OCI-LY1 (cell line): Measurements from ENCODE around the gene MAPK8IP1.
"Not testable (repeated sequence)": the region's sequence is repeated elsewhere in the genome, so short reads cannot be mapped to it uniquely, and the experiment has no call there.

Experiments used
- H2AFZ ChIP-seq: fragments of 200-600 bp; sonication (generic), shearing (Covaris generic); 2 replicates; pipeline ENCODE4 v1.6.0; 2014; ENCODE audit warnings: antibody characterized with exemption, mild to moderate bottlenecking, low read length
- H3F3A ChIP-seq: fragments of 200-600 bp; sonication (generic), shearing (Covaris generic); 2 replicates; pipeline ENCODE4 v1.6.0; 2014; ENCODE audit warnings: mild to moderate bottlenecking, antibody characterized with exemption, low read length, moderate library complexity; ENCODE audit not compliant: insufficient read depth
- H3K27ac ChIP-seq: fragments of 200-600 bp; sonication (generic); 2 replicates; pipeline ENCODE4 v1.5.1; 2014; ENCODE audit warnings: low read length, mixed run types, mild to moderate bottlenecking, low read depth; ENCODE audit not compliant: poor library complexity, severe bottlenecking
- H3K27me3 ChIP-seq: fragments of 200-600 bp; sonication (generic); 2 replicates; pipeline ENCODE4 v1.6.0; 2014; ENCODE audit warnings: antibody characterized with exemption, mild to moderate bottlenecking, low read length, moderate library complexity; ENCODE audit not compliant: insufficient read depth
- H3K36me3 ChIP-seq: fragments of 200-600 bp; sonication (generic); 2 replicates; pipeline ENCODE4 v1.6.1; 2014; ENCODE audit warnings: mild to moderate bottlenecking, antibody characterized with exemption, low read length, moderate library complexity, mixed read lengths; ENCODE audit not compliant: insufficient read depth
- H3K4me1 ChIP-seq: fragments of 200-600 bp; sonication (generic); 2 replicates; pipeline ENCODE4 v1.5.1; 2014; ENCODE audit warnings: mild to moderate bottlenecking, low read length, moderate library complexity; ENCODE audit not compliant: insufficient read depth, severe bottlenecking
- H3K4me2 ChIP-seq: fragments of 200-600 bp; sonication (generic), shearing (Covaris generic); 2 replicates; pipeline ENCODE4 v1.6.1; 2014; ENCODE audit warnings: low read length
- H3K4me3 ChIP-seq: fragments of 200-600 bp; sonication (generic); 2 replicates; pipeline ENCODE4 v1.5.1; 2014; ENCODE audit warnings: low read length, low read depth, mild to moderate bottlenecking, mixed read lengths; ENCODE audit not compliant: poor library complexity, severe bottlenecking
- H3K79me2 ChIP-seq: fragments of 200-600 bp; shearing (Covaris generic); 2 replicates; pipeline ENCODE4 v1.6.1; 2016; ENCODE audit warnings: mixed run types, low read length, mixed read lengths; ENCODE audit not compliant: insufficient read depth
- H3K9ac ChIP-seq: fragments of 200-600 bp; sonication (generic), shearing (Covaris generic); 2 replicates; pipeline ENCODE4 v1.6.1; 2014; ENCODE audit warnings: mild to moderate bottlenecking, low read length, mixed read lengths
- H3K9me2 ChIP-seq: fragments of 200-600 bp; sonication (generic), shearing (Covaris generic); 2 replicates; pipeline ENCODE4 v1.6.1; 2014; ENCODE audit warnings: low read depth, mild to moderate bottlenecking, low read length, mixed read lengths
- H3K9me3 ChIP-seq: fragments of 200-600 bp; shearing (Covaris generic); 2 replicates; pipeline ENCODE4 v1.6.1; 2014; ENCODE audit warnings: low read length, mixed read lengths
- H4K20me1 ChIP-seq: fragments of 200-600 bp; sonication (generic), shearing (Covaris generic); 2 replicates; pipeline ENCODE4 v1.6.0; 2016; ENCODE audit warnings: mild to moderate bottlenecking, low read length; ENCODE audit not compliant: insufficient read depth
- CTCF ChIP-seq: fragments of 200-600 bp; sonication (generic), shearing (Covaris generic); IDR thresholded peaks from 2 replicates; pipeline ENCODE4 v1.5.1; 2017; ENCODE audit warnings: mild to moderate bottlenecking, antibody characterized with exemption, low read length, moderate library complexity, mixed read lengths
- EZH2 ChIP-seq: fragments of 200-600 bp; sonication (generic), shearing (Covaris generic); IDR thresholded peaks from 2 replicates; pipeline ENCODE4 v1.8.0; 2017; ENCODE audit warnings: borderline replicate concordance, mixed run types, mild to moderate bottlenecking, antibody characterized with exemption, low read length, moderate library complexity, mixed read lengths

Gene MAPK8IP1

DNA sequence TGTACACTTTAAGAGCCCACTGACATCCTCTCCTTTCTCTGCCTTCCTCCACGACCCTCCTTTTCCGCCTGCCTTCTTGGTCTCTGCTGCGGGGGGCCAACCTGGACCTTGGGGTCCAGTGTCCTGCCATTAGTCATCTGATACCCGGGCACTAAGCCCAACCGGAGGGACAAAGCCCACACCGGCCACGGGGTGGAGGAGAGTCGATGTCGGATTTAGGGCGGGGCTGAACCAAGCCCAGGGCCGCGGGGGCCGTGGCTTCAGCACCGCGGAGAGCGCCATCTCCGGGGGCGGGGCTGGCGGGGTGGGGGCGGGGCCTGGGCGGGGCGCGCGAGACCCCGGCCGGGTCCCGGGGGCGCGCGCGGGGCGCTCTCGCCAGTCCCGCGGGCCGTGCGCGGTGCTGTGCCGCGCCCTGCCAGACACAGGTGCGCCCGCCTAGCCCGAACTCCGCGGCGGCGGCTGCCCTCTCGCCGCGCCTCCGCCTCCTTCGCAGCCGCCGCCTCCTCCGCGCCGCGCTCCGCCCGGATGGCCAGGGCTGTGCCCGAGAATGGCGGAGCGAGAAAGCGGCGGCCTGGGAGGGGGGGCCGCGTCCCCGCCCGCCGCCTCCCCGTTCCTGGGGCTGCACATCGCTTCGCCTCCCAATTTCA is at the start of gene MAPK8IP1:
MAPK8IP1 (plus strand) TSS at position 378 of the 647 bp plus-strand sequence; CDS start at position 548, 170 bp downstream.
- no peaks in the 10 kb centered on the region for H4K20me1 ChIP-seq
- H3K4me1 ChIP-seq = peaks cover 9% of the 10 kb centered on the region
- H3K9ac ChIP-seq = peak within 1 kb of the TSS; percentile 37; the same call in 1 of the 2 replicates
- peak within 1 kb of the TSS; percentile 59 for H3K4me3 ChIP-seq
- no peaks in the 10 kb centered on the region for H3K79me2 ChIP-seq
- no peaks in the 10 kb centered on the region for H3K9me2 ChIP-seq
- H3K27me3 ChIP-seq = no peaks in the 10 kb centered on the region
- peak within 1 kb of the TSS; percentile 80 for H3K4me2 ChIP-seq
- no peaks in the 10 kb centered on the region for H3F3A ChIP-seq
- no peak within 1 kb of the TSS for H3K27ac ChIP-seq
- TF ChIP-seq EZH2 = no peak
- no peak for TF ChIP-seq CTCF
- no peaks in the 10 kb centered on the region for H3K9me3 ChIP-seq
- H3K36me3 ChIP-seq = no peaks in the 10 kb centered on the region
- H2AFZ ChIP-seq = no peak within 1 kb of the TSS

DNA sequence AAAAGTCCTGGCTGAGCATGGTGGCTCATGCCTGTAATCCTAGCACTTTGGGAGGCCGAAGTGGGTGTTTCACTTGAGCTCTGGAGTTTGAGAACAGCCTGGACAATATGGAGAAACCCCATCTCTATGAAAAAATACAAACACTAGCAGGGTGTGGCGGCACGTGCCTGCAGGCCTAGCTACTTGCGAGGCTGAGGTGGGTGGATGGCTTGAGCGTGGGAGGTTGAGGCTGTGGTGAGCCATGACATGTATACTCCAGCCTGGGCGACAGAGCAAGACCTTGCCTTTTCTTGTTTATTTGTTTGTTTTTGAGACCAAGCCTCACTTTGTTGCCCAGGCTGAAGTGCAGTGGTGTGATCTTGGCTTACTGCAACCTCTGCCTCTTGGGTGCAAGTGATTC is 46.2 kb upstream of the MAPK8IP1 start:
- Histone ChIP-seq H3K9ac (no peak overlapping the region), H3K4me2 (no peak overlapping the region), H3K4me1 (peaks cover 9% of the 10 kb centered on the region), H2AFZ (no peak overlapping the region), H3K27me3 (no peaks in the 10 kb centered on the region), H4K20me1 (no peaks in the 10 kb centered on the region), H3K4me3 (no peak overlapping the region), H3F3A (no peaks in the 10 kb centered on the region), H3K9me3 (no peaks in the 10 kb centered on the region), H3K79me2 (no peaks in the 10 kb centered on the region), H3K27ac (no peak overlapping the region), H3K9me2 (no peaks in the 10 kb centered on the region), H3K36me3 (no peaks in the 10 kb centered on the region)
- TF ChIP-seq EZH2 = no peak
- no peak for TF ChIP-seq CTCF

- not testable (repeated sequence) for H2AFZ ChIP-seq, H3K4me3 ChIP-seq, H3K9ac ChIP-seq, H4K20me1 ChIP-seq, H3K36me3 ChIP-seq, H3K27ac ChIP-seq, H3K27me3 ChIP-seq, H3F3A ChIP-seq, H3K4me2 ChIP-seq, H3K79me2 ChIP-seq, H3K4me1 ChIP-seq, H3K9me3 ChIP-seq, H3K9me2 ChIP-seq
Observed at GRCh38 chr11:45840251-45840650, 45.2 kb upstream of the MAPK8IP1 start.
